ENCODE data around the gene EXOG. TPM values are rescaled to one million over a fixed set of nuclear protein-coding genes. Genes with fewer than 3 reads are reported as not detected.

Gene EXOG
- total RNA-seq, 1 experiment from 2014 or later: 12.5 TPM

DNA sequence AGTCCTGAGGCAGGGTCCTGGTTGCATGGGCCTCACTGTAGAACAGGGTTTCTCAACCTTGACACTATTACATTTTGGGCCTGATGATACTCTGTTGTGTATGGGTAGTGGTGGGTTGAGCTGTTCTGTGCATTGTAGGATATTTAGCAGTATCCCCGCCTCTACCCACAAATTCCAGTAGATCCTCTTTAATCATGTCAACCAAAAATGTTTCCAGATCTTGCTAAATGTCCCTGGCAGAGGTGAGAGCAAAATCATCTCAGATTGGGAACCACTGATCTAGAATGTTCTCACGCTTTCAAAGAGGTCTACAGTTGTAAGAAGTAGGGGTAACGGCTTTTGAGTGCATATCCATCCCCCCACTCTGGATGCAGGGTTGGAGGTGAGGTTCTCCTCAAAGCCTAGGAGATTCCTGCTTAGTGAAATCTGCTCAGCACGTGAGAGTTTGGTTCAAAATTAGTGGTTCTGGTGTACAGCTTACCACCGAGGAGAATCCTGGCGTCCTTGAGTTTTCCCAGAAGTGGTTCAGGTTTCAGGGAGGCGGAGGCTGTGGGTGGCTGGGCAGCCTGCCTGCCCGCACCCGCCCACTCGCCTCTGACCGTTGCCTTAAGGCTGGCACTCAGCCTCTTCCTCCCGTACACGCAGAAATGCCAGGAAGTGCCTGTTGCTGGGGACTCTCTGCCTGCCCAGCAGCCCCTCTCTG lies 37.2 kb upstream of the EXOG start:
- in situ Hi-C loops (cut with HindIII; ENCODE audit: low pct_unique_long_range_greater_than_20kb, low sequenced_read_pairs) (no loop called here), intact Hi-C loops (cut with micrococcal nuclease; ENCODE audit: unreplicated experiment) (no loop called here)
- POLR2A ChIA-PET: no interaction called here
- ATAC-seq: no peak
- no peaks in the 10 kb centered on the region for H3K9me3 ChIP-seq (ENCODE audit: control insufficient read depth, insufficient read depth, low read depth, low read length)
- no peaks in the 10 kb centered on the region for H3K36me3 ChIP-seq (ENCODE audit: control insufficient read depth, insufficient read depth, low read length)
- no TSS peak for BruUV-seq (replicated peaks)
- CTCF ChIA-PET: no interaction called here
- H3K4me1 ChIP-seq (ENCODE audit: control insufficient read depth, insufficient read depth, low read length): peaks cover 7% of the 10 kb centered on the region; the same call in 1 of the 2 replicates
- no peaks in the 10 kb centered on the region for H3K27me3 ChIP-seq (ENCODE audit: control insufficient read depth, insufficient read depth, low read length)
- no peak overlapping the region for H3K4me3 ChIP-seq (ENCODE audit: low read depth in 2 of 2, low read length in 2 of 2)
- no peak for DNase-seq (ENCODE audit: low read depth, low spot score)
- no peak overlapping the region for H3K27ac ChIP-seq (ENCODE audit: low read length)
- TF ChIP-seq, protein P1, sequence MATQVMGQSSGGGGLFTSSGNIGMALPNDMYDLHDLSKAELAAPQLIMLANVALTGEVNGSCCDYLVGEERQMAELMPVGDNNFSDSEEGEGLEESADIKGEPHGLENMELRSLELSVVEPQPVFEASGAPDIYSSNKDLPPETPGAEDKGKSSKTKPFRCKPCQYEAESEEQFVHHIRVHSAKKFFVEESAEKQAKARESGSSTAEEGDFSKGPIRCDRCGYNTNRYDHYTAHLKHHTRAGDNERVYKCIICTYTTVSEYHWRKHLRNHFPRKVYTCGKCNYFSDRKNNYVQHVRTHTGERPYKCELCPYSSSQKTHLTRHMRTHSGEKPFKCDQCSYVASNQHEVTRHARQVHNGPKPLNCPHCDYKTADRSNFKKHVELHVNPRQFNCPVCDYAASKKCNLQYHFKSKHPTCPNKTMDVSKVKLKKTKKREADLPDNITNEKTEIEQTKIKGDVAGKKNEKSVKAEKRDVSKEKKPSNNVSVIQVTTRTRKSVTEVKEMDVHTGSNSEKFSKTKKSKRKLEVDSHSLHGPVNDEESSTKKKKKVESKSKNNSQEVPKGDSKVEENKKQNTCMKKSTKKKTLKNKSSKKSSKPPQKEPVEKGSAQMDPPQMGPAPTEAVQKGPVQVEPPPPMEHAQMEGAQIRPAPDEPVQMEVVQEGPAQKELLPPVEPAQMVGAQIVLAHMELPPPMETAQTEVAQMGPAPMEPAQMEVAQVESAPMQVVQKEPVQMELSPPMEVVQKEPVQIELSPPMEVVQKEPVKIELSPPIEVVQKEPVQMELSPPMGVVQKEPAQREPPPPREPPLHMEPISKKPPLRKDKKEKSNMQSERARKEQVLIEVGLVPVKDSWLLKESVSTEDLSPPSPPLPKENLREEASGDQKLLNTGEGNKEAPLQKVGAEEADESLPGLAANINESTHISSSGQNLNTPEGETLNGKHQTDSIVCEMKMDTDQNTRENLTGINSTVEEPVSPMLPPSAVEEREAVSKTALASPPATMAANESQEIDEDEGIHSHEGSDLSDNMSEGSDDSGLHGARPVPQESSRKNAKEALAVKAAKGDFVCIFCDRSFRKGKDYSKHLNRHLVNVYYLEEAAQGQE (IDR thresholded peaks at IDR 0.05; ENCODE audit: insufficient read depth in 1 of 2, low read depth in 2 of 2, low read length in 1 of 2): no peak
- TF ChIP-seq POLR2AphosphoS5 (IDR thresholded peaks at IDR 0.05; ENCODE audit: low read depth, low read length): no peak
- TF ChIP-seq, protein P2, sequence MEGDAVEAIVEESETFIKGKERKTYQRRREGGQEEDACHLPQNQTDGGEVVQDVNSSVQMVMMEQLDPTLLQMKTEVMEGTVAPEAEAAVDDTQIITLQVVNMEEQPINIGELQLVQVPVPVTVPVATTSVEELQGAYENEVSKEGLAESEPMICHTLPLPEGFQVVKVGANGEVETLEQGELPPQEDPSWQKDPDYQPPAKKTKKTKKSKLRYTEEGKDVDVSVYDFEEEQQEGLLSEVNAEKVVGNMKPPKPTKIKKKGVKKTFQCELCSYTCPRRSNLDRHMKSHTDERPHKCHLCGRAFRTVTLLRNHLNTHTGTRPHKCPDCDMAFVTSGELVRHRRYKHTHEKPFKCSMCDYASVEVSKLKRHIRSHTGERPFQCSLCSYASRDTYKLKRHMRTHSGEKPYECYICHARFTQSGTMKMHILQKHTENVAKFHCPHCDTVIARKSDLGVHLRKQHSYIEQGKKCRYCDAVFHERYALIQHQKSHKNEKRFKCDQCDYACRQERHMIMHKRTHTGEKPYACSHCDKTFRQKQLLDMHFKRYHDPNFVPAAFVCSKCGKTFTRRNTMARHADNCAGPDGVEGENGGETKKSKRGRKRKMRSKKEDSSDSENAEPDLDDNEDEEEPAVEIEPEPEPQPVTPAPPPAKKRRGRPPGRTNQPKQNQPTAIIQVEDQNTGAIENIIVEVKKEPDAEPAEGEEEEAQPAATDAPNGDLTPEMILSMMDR (IDR thresholded peaks at IDR 0.05): no peak
- TF ChIP-seq SIN3A (IDR thresholded peaks at IDR 0.05; ENCODE audit: borderline replicate concordance, insufficient read depth, low read depth, low read length): no peak
- TF ChIP-seq TCF7L2 (IDR thresholded peaks at IDR 0.05; ENCODE audit: low read depth, low read length): no peak

DNA sequence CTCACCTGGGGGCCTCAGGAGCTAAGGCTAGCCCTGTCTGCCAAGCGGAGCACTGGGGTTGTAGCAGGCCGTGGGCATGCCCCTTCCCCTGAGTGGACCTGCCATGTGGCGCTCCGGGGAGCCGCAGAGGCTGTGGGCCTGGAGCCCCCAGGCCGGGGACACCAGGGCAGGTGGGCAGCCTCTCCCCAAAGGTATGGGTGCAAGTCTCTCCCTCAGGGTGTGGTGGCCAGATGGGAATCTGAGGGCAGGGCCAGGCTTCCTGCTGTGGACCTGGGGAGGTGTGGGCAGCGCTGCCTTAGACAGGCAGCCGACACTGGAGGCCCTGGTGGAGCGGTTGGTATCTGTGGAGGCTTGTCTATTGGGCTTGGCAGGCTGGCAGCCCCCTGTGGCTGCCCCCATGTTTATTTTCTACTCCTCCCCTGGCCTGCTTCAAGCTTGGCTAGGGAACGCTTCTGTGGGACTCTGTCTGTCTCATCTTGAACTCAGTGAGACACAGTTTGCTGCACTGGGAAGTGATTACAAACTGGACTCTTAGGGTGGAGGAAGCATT lies 36.6 kb upstream of the EXOG start:
- Histone ChIP-seq H3K27me3 (ENCODE audit: control insufficient read depth, insufficient read depth, low read length) (no peaks in the 10 kb centered on the region), H3K9me3 (ENCODE audit: control insufficient read depth, insufficient read depth, low read depth, low read length) (no peaks in the 10 kb centered on the region), H3K27ac (ENCODE audit: low read length) (no peak overlapping the region), H3K4me1 (ENCODE audit: control insufficient read depth, insufficient read depth, low read length) (peaks cover 7% of the 10 kb centered on the region; the same call in 1 of the 2 replicates), H3K4me3 (ENCODE audit: low read depth in 2 of 2, low read length in 2 of 2) (no peak overlapping the region), H3K36me3 (ENCODE audit: control insufficient read depth, insufficient read depth, low read length) (no peaks in the 10 kb centered on the region)
- BruUV-seq (replicated peaks): no TSS peak
- no peak for TF ChIP-seq SIN3A (IDR thresholded peaks at IDR 0.05; ENCODE audit: borderline replicate concordance, insufficient read depth, low read depth, low read length)
- no peak for TF ChIP-seq POLR2AphosphoS5 (IDR thresholded peaks at IDR 0.05; ENCODE audit: low read depth, low read length)
- TF ChIP-seq, protein P1 (IDR thresholded peaks at IDR 0.05; ENCODE audit: insufficient read depth in 1 of 2, low read depth in 2 of 2, low read length in 1 of 2): no peak
- TF ChIP-seq, protein P2 (IDR thresholded peaks at IDR 0.05): no peak
- no peak for TF ChIP-seq TCF7L2 (IDR thresholded peaks at IDR 0.05; ENCODE audit: low read depth, low read length)
- ChIA-PET CTCF (no interaction called here), POLR2A (no interaction called here)
- in situ Hi-C loops (cut with HindIII; ENCODE audit: low pct_unique_long_range_greater_than_20kb, low sequenced_read_pairs) (no loop called here), intact Hi-C loops (cut with micrococcal nuclease; ENCODE audit: unreplicated experiment) (no loop called here)
- ATAC-seq (no peak), DNase-seq (ENCODE audit: low read depth, low spot score) (no peak)
